Effector memory CD8-positive, alpha-beta T cell (primary cell): Measurements from ENCODE around the gene ACACB.

Experiments used
- ATAC-seq: fragments of 150-1000 bp; cut with Tn5 transposase; replicated peaks from 2 replicates; pipeline ENCODE4 v1.10.0; 2021; ENCODE audit warnings: mild to moderate bottlenecking, moderate library complexity
- DNase-seq, 3 experiments: peaks; one replicate each; pipeline ENCODE4 v3.0.0; 2021
- H3K27ac Mint-ChIP-seq, 2 donors: one replicate each; pipeline ENCODE4 v1.8.0; 2022; ENCODE audit warnings: mild to moderate bottlenecking in 2 of 2, mixed read lengths in 2 of 2, moderate library complexity in 2 of 2
- H3K27me3 Mint-ChIP-seq, 2 donors: one replicate each; pipeline ENCODE4 v1.8.0; 2022; ENCODE audit warnings: mixed read lengths in 2 of 2
- H3K36me3 Mint-ChIP-seq: one replicate; pipeline ENCODE4 v1.8.0; 2022; ENCODE audit warnings: mild to moderate bottlenecking, moderate library complexity, mixed read lengths; ENCODE audit not compliant: insufficient read depth
- H3K4me1 Mint-ChIP-seq, 2 donors: one replicate each; pipeline ENCODE4 v1.8.0; 2022; ENCODE audit warnings: low read depth in 2 of 2, mixed read lengths in 2 of 2
- H3K4me3 Mint-ChIP-seq, 2 donors: one replicate each; pipeline ENCODE4 v1.8.0; 2022; ENCODE audit warnings: mild to moderate bottlenecking in 2 of 2, mixed read lengths in 2 of 2, moderate library complexity in 2 of 2
- H3K9me3 Mint-ChIP-seq, 2 donors: one replicate each; pipeline ENCODE4 v1.8.0; 2022; ENCODE audit warnings: mixed read lengths in 2 of 2
- total RNA-seq, 9 experiments: gene quantifications; one replicate each; lab custom pipeline; 2026; lab: John Stamatoyannopoulos, UW

ACACB gene
- total RNA-seq = 4.3 to 59.5 (median 37.6) reads per million in 9 experiments

DNA sequence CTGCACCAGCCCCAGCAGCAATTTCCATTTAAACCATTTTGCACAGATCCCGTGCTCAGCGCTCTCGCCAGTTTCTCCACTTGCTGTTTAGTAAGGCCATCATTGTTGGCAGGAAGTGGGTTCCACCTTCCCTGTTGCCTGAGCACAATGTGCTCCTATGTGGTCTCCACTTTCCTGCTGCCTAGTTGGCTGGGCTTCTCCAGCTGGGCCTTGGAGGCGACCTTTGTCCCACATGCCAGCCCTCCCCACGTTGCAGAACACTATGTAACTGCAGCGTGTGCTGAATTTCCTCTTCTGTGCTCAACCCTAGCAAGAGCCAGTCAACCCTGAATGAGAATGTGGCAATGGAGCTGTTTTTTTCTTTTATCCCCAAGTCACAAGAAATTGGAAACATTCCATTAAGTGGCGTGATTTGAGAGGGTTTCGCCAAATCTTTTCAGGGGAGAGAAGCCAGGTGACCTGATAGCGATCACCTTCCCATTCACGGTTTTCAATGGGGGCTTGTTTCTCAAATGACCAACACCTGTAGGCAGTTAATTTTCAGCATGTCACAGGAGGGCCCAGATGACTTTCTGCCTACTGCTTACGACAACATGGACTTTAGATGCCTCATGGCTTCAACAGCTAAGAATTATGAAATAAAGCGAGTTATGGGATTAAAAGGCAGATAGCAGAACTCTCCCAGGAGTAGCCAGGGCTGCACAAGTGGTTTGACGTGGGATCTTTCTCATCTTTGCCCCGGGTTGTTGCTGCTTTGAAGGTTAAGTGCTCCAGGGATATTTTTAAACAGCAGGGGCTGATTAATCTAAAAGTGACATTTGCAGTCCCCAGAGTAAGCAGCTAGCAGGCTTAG, at the start of gene ACACB:
TSS of gene ACACB (plus strand) at position 830 of the 853 bp plus-strand sequence. CDS start 22,819 bp downstream, outside the sequence.
- H3K27ac Mint-ChIP-seq = no peak within 1 kb of the TSS
- no peaks in the 10 kb centered on the region for H3K27me3 Mint-ChIP-seq
- no peak within 1 kb of the TSS for H3K4me3 Mint-ChIP-seq
- no peaks in the 10 kb centered on the region for H3K36me3 Mint-ChIP-seq
- H3K4me1 Mint-ChIP-seq = peaks cover 3 to 4% of the 10 kb centered on the region in 2 donors
- no peak for DNase-seq
- H3K9me3 Mint-ChIP-seq = no peaks in the 10 kb centered on the region
- no peak for ATAC-seq

DNA sequence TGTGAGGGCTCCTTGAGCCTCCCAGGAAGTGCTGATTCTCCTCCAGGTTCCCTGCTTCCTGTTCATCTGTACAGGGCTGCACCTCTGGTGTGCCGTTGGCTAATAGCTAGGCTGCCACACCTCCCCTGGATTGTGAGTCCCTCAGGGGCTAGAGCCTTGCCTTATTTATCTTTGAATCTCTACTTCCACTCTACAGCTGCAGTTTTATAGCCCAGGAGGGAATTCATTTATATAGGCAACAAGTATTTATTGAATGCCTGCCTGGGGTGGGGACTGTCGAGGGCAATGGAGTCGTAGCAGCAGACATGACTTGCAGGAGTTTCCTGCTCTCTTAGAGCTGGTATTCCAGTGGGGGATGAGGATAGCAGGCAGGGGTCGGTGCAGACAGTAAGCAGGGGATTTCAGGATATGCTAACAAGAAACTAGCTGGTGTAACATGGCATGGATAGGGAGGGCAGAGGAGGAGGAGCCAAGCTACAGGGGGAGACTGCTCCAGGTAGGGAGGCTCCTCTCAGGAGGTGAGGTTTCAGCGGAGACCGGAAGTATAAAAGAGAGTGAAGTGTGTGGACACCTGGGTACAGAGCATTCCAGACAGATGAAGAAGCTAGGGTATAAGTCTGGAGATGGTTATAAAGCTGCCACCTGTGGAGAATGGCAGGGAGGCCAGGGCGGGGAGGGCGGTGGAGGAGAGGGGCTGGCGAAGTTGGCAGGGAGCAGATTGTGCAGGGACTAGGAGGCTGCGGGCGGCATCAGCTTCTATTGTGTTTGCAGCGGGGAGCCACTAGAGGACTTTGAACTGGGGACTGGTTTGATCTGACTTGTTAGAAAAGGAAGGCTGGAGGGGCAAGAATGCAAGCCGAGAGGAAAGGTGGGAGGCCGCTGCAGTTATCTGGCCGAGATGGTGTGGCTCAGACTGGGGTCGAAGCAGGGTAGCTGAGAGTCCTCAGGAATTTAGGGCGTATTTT, 46.8 kb upstream of the ACACB start:
- H3K36me3 Mint-ChIP-seq = peaks cover 18% of the 10 kb centered on the region
- no peaks in the 10 kb centered on the region for H3K27me3 Mint-ChIP-seq
- H3K4me1 Mint-ChIP-seq = peaks cover 0 to 2% of the 10 kb centered on the region in 2 donors
- peak overlapping the region in 1 of 2 donors; percentile 31 for H3K27ac Mint-ChIP-seq
- DNase-seq (no peak), ATAC-seq (no peak)
- H3K9me3 Mint-ChIP-seq = no peaks in the 10 kb centered on the region
- no peak overlapping the region for H3K4me3 Mint-ChIP-seq

DNA sequence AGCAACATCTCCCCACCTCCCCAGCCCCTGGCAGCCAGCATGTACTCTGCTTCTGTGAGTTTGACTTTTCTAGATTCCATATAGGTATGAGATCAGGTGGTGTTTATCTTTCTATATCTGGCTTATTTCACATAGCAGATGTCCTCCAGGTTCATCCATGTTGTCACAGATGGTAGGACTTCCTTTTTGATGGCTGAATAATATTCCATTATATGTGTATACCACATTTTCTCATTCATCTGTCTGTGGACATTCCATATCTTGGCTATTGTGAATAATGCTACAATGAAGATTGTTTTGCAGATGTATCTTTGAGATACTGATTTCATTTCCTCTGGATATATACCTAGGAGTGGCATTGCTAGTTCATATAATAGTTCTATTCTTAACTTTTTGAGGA, 41.5 kb upstream of the ACACB start:
- Mint-ChIP-seq H3K4me3 (no peak overlapping the region), H3K4me1 (no peaks in the 10 kb centered on the region), H3K27ac (no peak overlapping the region), H3K27me3 (no peaks in the 10 kb centered on the region), H3K9me3 (no peaks in the 10 kb centered on the region), H3K36me3 (peaks cover 27% of the 10 kb centered on the region)
- ATAC-seq (no peak), DNase-seq (no peak)

DNA sequence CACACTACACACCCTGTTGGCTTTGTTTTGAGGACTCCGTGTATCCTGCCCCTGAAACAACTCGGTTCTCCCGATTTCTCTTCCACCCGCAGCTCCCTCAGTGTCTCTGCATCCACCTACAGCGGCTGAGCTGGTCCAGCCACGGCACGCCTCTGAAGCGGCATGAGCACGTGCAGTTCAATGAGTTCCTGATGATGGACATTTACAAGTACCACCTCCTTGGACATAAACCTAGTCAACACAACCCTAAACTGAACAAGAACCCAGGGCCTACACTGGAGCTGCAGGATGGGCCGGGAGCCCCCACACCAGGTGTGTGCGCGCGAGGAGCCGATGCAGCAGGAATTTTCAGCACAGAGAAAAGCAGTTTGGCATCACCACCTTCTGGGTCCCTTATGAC, 33.6 kb upstream of the ACACB start:
- Mint-ChIP-seq H3K4me1 (no peaks in the 10 kb centered on the region), H3K27me3 (no peaks in the 10 kb centered on the region), H3K27ac (no peak overlapping the region), H3K4me3 (no peak overlapping the region), H3K9me3 (no peaks in the 10 kb centered on the region), H3K36me3 (peaks cover 26% of the 10 kb centered on the region)
- DNase-seq (no peak), ATAC-seq (no peak)

DNA sequence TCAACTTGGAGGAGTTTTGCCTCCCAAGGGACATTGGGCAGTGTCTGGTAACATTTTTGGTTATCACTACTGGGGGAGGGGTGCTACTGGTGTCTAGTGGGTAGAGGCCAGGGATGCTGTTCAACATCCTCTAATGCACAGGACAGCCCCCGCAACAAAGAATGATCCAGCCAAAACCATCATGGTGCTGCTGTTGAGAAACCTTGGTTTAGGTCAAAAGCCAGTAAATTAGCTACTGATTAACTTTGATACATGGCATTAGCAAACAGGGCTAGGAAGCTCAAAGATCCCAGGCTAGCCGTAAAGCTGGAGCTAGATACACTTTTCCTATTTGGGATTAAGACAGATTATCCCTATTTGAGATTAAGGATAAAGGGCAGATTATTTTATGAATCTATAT, 32.0 kb upstream of the ACACB start:
- Mint-ChIP-seq H3K27ac (no peak overlapping the region), H3K4me3 (no peak overlapping the region), H3K9me3 (no peaks in the 10 kb centered on the region)

DNA sequence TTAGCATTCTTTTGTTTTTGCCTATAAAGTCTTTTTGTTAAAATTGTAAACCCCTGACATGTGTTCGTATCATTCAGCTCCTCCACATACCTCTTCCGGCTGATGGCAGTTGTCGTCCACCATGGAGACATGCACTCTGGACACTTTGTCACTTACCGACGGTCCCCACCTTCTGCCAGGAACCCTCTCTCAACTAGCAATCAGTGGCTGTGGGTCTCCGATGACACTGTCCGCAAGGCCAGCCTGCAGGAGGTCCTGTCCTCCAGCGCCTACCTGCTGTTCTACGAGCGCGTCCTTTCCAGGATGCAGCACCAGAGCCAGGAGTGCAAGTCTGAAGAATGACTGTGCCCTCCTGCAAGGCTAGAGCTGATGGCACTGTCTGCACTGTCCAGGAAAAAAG, 30.8 kb upstream of the ACACB start:
- DNase-seq (no peak), ATAC-seq (no peak)
- Mint-ChIP-seq H3K27ac (no peak overlapping the region), H3K27me3 (no peaks in the 10 kb centered on the region), H3K4me3 (no peak overlapping the region), H3K4me1 (peaks cover 0 to 3% of the 10 kb centered on the region in 2 donors), H3K36me3 (peaks cover 21% of the 10 kb centered on the region), H3K9me3 (no peaks in the 10 kb centered on the region)

More for the DNA sequence above, 32.0 kb upstream of the ACACB start:
- peaks cover 21% of the 10 kb centered on the region for H3K36me3 Mint-ChIP-seq
- DNase-seq = no peak
- ATAC-seq = no peak
- H3K27me3 Mint-ChIP-seq = no peaks in the 10 kb centered on the region
- H3K4me1 Mint-ChIP-seq = no peaks in the 10 kb centered on the region

DNA sequence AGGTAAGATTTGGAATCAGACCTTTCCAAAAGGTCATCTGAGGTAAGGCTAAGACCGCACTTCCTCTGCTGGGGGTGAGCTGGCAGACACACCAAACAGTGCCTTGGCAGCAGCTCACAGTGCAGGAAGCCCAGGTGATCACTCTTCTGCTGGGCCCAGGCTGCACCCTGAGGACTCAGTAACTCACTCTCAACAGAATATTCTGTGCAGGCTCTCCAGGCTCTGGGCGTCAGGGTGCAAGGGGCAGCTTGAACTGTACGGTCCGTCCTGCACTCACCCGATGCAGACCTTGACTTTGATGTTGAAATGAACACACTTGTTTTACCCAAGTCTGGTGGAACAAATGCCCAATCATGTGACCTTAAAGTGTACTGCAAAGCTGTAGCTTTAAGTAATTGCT, 29.1 kb upstream of the ACACB start:
- Mint-ChIP-seq H3K27me3 (no peaks in the 10 kb centered on the region), H3K4me3 (no peak overlapping the region), H3K27ac (peak overlapping the region in 1 of 2 donors; percentile 13), H3K4me1 (peaks cover 4 to 6% of the 10 kb centered on the region in 2 donors), H3K36me3 (peaks cover 17% of the 10 kb centered on the region), H3K9me3 (no peaks in the 10 kb centered on the region)
- no peak for DNase-seq
- ATAC-seq = no peak

DNA sequence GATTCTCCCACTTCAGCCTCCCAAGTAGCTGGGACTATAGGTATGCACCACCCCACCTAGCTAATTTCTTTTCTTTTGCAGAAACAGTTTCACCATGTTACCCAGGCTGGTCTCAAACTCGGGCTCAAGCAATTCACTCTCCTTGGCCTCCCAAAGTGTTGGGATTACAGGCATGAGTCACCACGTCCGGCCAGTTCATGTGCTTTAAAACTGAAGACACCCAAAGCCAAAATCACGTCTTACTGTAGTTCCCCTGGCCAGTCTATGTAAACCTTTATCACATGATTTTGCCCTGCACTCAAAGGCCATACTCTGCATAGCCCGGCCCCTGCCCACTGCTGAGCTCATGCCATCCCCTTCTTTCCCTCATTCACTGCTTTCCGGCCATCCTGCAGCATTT, 27.6 kb upstream of the ACACB start:
- Mint-ChIP-seq H3K27me3 (no peaks in the 10 kb centered on the region), H3K9me3 (no peaks in the 10 kb centered on the region), H3K4me1 (peaks cover 20 to 21% of the 10 kb centered on the region in 2 donors), H3K36me3 (peaks cover 22% of the 10 kb centered on the region), H3K27ac (no peak overlapping the region), H3K4me3 (no peak overlapping the region)
- DNase-seq (no peak), ATAC-seq (no peak)

DNA sequence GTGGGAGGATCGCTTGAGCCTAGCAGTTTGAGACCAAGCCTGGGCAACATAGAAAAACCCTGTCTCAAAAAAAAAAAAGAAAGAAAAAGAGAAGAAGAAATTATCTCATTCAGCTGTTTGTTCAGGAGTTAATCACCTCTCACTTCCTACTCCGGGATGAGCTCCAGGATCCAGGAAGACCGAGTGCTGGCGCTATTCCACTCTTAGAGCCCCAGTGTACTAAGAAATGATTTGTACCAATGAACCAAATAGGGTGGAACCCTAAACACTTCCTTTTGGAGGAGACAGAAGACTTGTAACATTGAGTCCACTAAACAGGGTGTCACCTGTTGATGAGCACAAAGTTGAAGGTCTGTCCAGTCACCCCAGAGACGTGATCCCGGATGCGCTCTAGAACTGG, 26.7 kb upstream of the ACACB start:
- no peak overlapping the region for H3K4me3 Mint-ChIP-seq
- H3K9me3 Mint-ChIP-seq = no peaks in the 10 kb centered on the region
- no peak for DNase-seq
- H3K27me3 Mint-ChIP-seq = no peaks in the 10 kb centered on the region
- peak overlapping the region; percentile 67 to 81 for H3K27ac Mint-ChIP-seq
- peaks cover 22% of the 10 kb centered on the region for H3K36me3 Mint-ChIP-seq
- no peak for ATAC-seq
- H3K4me1 Mint-ChIP-seq = peaks cover 22 to 23% of the 10 kb centered on the region in 2 donors

DNA sequence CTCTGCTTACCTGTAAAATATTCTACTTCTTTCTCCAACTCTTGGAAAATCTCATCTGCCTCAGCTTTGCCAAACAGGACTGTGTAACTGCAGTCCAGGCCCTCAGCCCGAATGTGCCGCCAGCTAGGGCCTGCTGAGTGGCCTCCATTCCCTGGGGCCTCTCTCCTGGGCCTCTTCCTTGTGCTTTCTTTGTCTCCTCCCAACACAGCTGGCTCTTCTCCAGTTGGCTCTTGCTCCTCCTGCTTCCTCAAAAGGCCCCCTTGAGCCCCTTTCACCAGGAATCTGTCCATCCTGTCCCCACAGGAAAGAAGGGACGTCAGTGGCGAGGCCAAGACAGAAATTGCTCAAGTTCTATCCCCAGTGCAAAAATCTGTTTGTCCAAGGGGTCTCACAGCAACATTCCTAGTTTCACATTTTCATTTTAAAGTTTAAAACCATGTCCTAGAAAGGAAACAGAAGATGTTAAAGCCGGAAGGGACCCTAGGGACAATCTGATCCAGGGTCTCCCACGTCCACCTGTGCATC, 23.8 kb upstream of the ACACB start:
- peaks cover 22 to 23% of the 10 kb centered on the region in 2 donors for H3K4me1 Mint-ChIP-seq

DNA sequence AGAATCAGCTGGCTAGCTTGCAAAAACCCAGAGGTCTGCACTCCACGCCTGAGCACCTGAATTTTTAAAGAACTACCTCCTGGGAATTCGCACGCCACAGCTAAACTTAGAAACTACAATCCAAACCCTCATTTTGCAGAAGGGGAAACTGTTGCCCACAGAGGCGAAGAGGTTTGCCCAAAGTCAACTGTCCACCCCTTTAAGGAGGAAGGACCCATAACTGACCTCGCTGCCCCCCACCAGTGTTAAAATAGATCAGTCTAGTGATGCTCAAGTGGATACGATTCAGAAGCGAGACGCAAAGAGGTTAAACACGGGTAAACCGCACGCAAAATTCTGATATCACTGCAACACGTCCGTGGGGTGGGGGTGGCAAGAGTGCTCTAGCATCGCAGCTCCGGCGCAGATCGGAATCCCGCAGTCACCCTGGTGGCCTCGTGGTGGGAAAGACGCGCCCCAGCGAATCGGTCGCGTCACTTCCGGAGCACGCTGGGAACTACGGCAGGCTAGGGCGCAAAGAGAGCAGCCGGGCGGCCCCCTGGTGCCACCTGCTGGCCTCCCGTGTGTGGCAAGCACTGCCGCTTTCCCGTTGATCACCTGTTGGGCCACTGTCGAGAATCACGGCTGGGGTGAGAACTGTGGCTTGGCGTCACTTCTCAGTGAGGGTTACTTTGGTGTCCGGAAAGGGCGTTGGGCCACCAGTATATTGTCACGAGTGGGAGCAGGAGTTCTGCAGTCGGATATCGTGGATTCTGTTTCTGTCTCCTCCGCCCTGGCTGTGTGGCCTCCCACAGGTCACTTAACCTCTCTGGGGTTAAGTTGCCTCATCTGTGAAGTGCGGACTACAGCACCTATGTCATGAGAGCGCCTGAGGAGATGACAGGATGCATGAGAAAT, 23.1 kb upstream of the ACACB start, which contains the start of gene ALKBH2:
TSS of gene ALKBH2 (minus strand) at position 451 of the 897 bp plus-strand sequence. CDS start 686 bp downstream, outside the sequence.
- H3K27me3 Mint-ChIP-seq = no peaks in the 10 kb centered on the region
- H3K27ac Mint-ChIP-seq = peak within 1 kb of the TSS; percentile 83 to 93
- H3K4me1 Mint-ChIP-seq = peaks cover 24 to 25% of the 10 kb centered on the region in 2 donors
- DNase-seq = peak; percentile 94 to 95 (median 94)
- H3K36me3 Mint-ChIP-seq = peaks cover 15% of the 10 kb centered on the region
- H3K4me3 Mint-ChIP-seq = peak within 1 kb of the TSS; percentile 75 to 83
- H3K9me3 Mint-ChIP-seq = no peaks in the 10 kb centered on the region
- peak; percentile 87 for ATAC-seq

More for the DNA sequence above, 23.8 kb upstream of the ACACB start:
- H3K9me3 Mint-ChIP-seq = no peaks in the 10 kb centered on the region
- H3K36me3 Mint-ChIP-seq = peaks cover 13% of the 10 kb centered on the region
- no peak for ATAC-seq
- no peak for DNase-seq
- H3K4me3 Mint-ChIP-seq = peak overlapping the region; percentile 75 to 83
- H3K27me3 Mint-ChIP-seq = no peaks in the 10 kb centered on the region
- H3K27ac Mint-ChIP-seq = peak overlapping the region; percentile 83 to 93

DNA sequence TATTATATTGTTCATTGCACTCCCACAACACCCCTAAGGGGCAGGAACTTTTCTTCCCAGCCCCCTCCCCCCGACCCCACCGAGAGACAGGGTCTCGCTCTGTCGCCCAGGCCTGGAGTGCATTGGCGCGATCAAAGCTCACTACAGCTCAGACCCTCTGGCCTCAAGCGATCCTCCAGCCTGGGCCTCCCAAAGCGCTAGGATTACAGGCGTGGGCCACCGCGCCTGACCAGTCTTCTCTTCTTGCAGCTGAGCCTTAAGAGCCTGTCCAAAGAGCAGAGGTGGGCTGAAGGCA, 19.3 kb upstream of the ACACB start:
- H3K27ac Mint-ChIP-seq = no peak overlapping the region
- ATAC-seq (no peak), DNase-seq (no peak)
- H3K36me3 Mint-ChIP-seq = peaks cover 22% of the 10 kb centered on the region
- H3K4me1 Mint-ChIP-seq = peaks cover 41 to 45% of the 10 kb centered on the region in 2 donors
- peak overlapping the region; percentile 83 to 86 for H3K4me3 Mint-ChIP-seq
- H3K27me3 Mint-ChIP-seq = no peaks in the 10 kb centered on the region
- H3K9me3 Mint-ChIP-seq = no peaks in the 10 kb centered on the region
